Brain microvascular endothelial cell (primary cell): ENCODE measurements around the gene PRSS3.
"Not testable (repeated sequence)": the region's sequence is repeated elsewhere in the genome, so short reads cannot be mapped to it uniquely, and the experiment has no call there.

Experiments used
- DNase-seq: peaks from one replicate; pipeline ENCODE4 v3.0.0-alpha.2; 2020
- H3K27ac ChIP-seq: fragments of 250-450 bp; sonication (Bioruptor Pico); 2 replicates; pipeline ENCODE4 v1.5.1; 2020; ENCODE audit warnings: mild to moderate bottlenecking, moderate library complexity
- H3K27me3 ChIP-seq: fragments of 250-450 bp; sonication (Bioruptor Pico); replicated peaks from 2 replicates; pipeline ENCODE4 v1.5.1; 2020; ENCODE audit warnings: mild to moderate bottlenecking
- H3K36me3 ChIP-seq: fragments of 250-450 bp; sonication (Bioruptor Pico); replicated peaks from 2 replicates; pipeline ENCODE4 v1.5.1; 2020; ENCODE audit warnings: mild to moderate bottlenecking
- H3K4me3 ChIP-seq: 2 replicates; pipeline ENCODE4 v1.5.1; 2011; ENCODE audit warnings: low read depth, mild to moderate bottlenecking, control low read depth, low read length, moderate library complexity
- in situ Hi-C: cut with HindIII; loops from 2 replicates; pipeline ENCODE4 v1.10.0; 2017; ENCODE audit warnings: low sequenced_read_pairs, low pct_ligation_motif_present
- TF ChIP-seq, protein P1 (sequence below): IDR thresholded peaks from 2 replicates; pipeline ENCODE4 v1.5.1; 2011; ENCODE audit warnings: low read depth, mild to moderate bottlenecking, moderate library complexity, low read length, control low read depth, inconsistent platforms; ENCODE audit errors: missing control alignments

PRSS3 gene

DNA sequence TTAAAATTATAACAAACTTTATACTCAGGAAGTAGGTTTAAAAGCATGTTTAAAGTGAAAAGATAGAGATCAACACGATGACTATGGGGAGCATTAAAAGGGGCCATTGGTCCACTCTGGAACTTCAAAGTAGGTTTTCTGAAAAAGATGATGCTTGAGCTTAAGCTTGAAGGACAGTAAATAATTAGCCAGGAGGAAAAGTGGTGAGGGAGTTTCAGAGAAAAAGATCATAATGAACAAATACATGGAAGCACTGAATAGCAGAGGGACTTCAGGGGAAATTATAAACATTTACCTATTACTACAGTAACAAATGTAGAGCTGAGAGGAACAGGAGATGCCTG is 13.6 kb downstream of the PRSS3 start:
- H3K27me3 ChIP-seq, DNase-seq, H3K27ac ChIP-seq, H3K4me3 ChIP-seq, H3K36me3 ChIP-seq, in situ Hi-C loops: not testable (repeated sequence)

DNA sequence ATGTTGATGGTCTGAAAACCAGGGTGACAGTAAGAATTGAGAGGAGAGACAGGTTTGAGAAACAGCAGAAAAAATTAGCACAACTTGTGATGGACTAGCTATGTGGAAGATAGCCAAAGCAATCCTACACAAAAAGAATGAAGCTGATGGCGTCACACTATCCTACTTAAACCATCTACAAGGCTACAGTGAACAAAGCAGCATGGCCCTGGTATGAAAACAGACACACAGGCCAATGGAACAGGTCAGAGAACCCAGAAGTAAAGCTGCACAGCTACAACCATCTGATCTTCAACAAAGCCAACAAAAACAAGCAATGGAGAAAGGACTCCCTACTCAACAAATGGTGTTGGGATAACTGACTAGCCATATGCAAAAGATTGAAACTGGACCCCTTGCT is 14.1 kb downstream of the PRSS3 start:
- in situ Hi-C loops, result no loop called here

DNA sequence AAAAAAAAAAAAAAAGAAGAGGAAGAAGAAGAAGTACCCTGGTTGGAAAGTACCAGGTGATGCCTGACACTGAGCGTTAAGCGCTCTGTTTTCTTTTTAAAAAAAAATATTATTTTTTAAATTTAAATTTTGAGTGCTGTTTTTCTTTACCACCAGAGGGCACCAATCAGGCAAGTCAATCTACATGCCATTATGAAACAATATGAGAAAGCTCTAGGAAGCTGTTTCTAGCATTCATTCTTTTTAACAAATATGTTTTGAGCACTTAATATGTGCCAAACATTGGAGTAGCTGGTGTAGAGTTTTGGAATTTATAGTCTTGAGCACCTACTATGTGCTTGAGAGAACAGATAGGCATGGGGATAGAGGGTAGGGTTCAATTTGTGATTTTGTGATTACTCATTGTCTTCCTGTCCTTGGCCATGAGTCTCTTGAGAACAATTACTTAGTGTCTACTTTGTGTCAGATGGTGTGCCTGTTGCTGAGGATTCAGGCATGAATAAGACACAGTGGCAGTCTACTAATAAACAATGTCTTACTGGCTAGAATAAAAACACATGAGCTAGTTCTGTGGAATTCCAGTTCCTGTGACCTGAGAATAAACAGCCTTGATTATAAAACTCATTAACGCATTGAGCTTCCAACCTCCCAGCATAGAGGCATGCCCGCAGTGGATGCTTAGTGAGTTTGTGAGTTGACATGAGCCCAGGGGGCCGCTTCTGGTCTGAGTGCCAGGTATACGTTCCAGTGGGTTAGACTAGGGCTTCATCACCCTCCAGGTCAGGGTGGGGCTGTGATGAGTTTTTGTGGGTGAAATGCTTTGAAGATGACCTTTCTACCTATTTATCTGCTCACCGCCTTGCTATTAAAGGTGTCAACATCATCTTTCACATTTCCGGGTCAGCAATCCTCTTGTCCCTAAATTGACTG is 18.6 kb downstream of the PRSS3 start:
- Histone ChIP-seq H3K27me3 (no peaks in the 10 kb centered on the region), H3K4me3 (no peak overlapping the region), H3K36me3 (no peaks in the 10 kb centered on the region), H3K27ac (peak overlapping the region; percentile 37)
- peak; percentile 59 for DNase-seq
- TF ChIP-seq, protein P1, sequence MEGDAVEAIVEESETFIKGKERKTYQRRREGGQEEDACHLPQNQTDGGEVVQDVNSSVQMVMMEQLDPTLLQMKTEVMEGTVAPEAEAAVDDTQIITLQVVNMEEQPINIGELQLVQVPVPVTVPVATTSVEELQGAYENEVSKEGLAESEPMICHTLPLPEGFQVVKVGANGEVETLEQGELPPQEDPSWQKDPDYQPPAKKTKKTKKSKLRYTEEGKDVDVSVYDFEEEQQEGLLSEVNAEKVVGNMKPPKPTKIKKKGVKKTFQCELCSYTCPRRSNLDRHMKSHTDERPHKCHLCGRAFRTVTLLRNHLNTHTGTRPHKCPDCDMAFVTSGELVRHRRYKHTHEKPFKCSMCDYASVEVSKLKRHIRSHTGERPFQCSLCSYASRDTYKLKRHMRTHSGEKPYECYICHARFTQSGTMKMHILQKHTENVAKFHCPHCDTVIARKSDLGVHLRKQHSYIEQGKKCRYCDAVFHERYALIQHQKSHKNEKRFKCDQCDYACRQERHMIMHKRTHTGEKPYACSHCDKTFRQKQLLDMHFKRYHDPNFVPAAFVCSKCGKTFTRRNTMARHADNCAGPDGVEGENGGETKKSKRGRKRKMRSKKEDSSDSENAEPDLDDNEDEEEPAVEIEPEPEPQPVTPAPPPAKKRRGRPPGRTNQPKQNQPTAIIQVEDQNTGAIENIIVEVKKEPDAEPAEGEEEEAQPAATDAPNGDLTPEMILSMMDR, result peak; percentile 58
- in situ Hi-C loops, result no loop called here

More for the DNA sequence above, 14.1 kb downstream of the PRSS3 start:
- no peaks in the 10 kb centered on the region for H3K36me3 ChIP-seq
- DNase-seq, result no peak
- TF ChIP-seq, protein P1, result no peak
- H3K27me3 ChIP-seq, result no peaks in the 10 kb centered on the region
- H3K27ac ChIP-seq, result no peak overlapping the region
- H3K4me3 ChIP-seq, result no peak overlapping the region

DNA sequence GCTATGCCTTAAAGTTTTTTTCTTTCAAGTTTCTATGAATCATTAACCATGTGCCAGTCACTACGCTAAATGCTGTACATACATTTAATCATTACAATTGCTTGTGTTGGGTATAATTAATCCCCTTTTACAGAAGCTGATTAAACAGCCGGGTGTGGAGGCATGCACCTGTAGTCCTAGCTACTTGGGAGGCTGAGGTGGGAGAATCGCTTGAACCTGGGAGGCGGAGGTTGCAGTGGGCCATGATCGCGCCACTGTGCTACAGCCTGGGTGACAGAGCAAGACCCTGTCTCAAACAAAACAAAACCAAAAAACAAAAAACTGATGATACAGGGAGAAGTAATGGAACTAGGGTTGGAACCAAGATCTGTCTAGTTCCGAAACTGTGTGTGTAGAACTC is 20.4 kb downstream of the PRSS3 start:
- no peak overlapping the region for H3K4me3 ChIP-seq
- in situ Hi-C loops, result no loop called here
- DNase-seq, result no peak

DNA sequence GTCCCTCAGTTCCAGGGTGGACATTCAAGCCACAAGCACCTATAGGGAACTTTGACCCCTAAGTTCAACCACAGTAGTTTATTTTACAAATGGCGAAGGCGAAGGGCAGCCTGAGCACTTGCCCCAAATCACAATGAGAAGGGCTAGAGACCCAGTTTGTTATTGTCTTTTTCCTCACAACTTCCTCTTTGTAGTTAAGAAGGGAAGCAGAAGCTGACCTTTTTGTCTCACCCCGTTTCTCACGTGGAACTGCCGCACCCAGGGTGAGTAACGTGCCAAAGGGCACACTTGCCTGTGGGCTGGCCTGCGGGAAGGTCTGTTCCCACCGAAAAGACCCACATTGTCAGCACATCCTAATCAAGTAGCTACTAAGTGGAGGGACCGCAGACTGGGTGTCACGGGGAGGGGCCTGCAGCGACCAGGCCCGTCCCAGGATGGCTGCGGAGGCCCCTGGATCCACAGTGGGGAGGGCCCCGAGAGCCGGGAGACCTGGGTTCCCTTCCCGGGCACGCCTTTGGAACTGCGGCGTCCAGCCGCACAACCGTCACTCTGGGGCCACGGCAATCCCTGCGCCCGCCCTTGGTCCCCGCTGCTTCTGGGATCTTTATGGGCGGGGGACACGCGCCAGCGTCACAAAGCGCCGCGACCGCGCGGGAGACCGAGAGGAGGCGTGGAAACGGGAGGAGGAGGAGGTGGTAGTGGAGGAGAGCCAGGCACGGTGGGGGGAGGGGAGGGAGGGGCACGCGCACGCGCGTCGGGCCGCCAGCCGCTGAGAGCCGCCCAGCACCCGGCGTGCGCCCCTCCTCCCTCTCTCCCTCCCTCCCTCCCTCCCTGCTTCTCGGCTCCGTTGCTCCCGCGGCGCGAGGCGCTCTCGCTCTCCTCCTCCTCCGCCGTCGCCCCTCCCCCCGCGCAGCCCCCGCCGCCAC is 21.2 kb downstream of the PRSS3 start, which contains the start of gene UBE2R2:
TSS of gene UBE2R2 (plus strand) at position 834 of the 926 bp plus-strand sequence. CDS start 598 bp downstream, outside the sequence.
- TF ChIP-seq, protein P1, result no peak
- Histone ChIP-seq H3K27ac (peak within 1 kb of the TSS; percentile 97), H3K36me3 (no peaks in the 10 kb centered on the region), H3K27me3 (no peaks in the 10 kb centered on the region), H3K4me3 (peak within 1 kb of the TSS; percentile 89)
- DNase-seq, result peak; percentile 83
- in situ Hi-C loops, result no loop called here

More for the DNA sequence above, 20.4 kb downstream of the PRSS3 start:
- TF ChIP-seq, protein P1, result no peak
- no peaks in the 10 kb centered on the region for H3K36me3 ChIP-seq
- peak overlapping the region; percentile 97 for H3K27ac ChIP-seq
- no peaks in the 10 kb centered on the region for H3K27me3 ChIP-seq
